Lower leg skin (tissue), 4 donors: ENCODE results near the gene OBSCN. TPM values are rescaled to one million over a fixed set of nuclear protein-coding genes. Genes with fewer than 3 reads are reported as not detected.

ENCODE experiments used
- DNase-seq, 2 donors: peaks; one replicate each; pipeline ENCODE4 v3.0.0-alpha.2; 2019; ENCODE audit warnings: low spot score in 2 of 2
- H3K4me3 ChIP-seq: fragments of 200-600 bp; sonication (generic); 2 replicates; pipeline ENCODE4 v1.5.1; 2017; ENCODE audit warnings: mild to moderate bottlenecking, low read depth; ENCODE audit not compliant: poor library complexity, severe bottlenecking
- CTCF ChIP-seq, 3 donors: fragments of 450-650 bp; IDR thresholded peaks; one replicate each; pipeline ENCODE4 v1.5.1; 2016; ENCODE audit warnings: antibody characterized with exemption in 3 of 3, mild to moderate bottlenecking in 3 of 3, moderate library complexity in 2 of 3
- POLR2A ChIP-seq, 2 donors: fragments of 450-650 bp; IDR thresholded peaks; one replicate each; pipeline ENCODE4 v1.6.1; 2016 to 2017; ENCODE audit warnings: antibody characterized with exemption in 2 of 2, mild to moderate bottlenecking in 1 of 2, moderate library complexity in 1 of 2
- WGBS, 2 donors: methylation state at CpG; one replicate each; pipeline ENCODE4 v1.1.5; 2018; 5-methylcytosine and 5-hydroxymethylcytosine counted together
- intact Hi-C: fragments of 100-400 bp; cut with DNase I; formaldehyde crosslinking; loops from one replicate; pipeline ENCODE4 v1.15.0; 2023; ENCODE audit warnings: low total_unique reads
- total RNA-seq, 4 donors: library from RNA; depleted of rRNA; stranded (reverse); fragments of >200 nt; gene quantifications; one replicate each; pipeline ENCODE4 v1.1.0, GENCODE V29; 2016

The OBSCN gene
- total RNA-seq, 4 donors from 2014 or later, result 7.4 to 39.2 (median 18.5) TPM

DNA sequence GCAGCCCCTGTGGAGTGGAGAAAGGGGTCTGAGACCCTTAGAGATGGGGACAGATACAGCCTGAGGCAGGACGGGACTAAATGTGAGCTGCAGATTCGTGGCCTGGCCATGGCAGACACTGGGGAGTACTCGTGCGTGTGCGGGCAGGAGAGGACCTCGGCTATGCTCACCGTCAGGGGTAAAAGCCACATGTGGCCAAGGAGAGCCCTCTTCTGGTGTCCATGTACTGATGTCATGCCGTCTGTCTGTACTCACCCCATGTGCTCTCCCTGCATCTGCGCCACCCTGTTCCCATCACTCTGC is 84.7 kb downstream of the OBSCN start:
- H3K4me3 ChIP-seq, result no peak overlapping the region
- intact Hi-C loops, result no loop called here
- WGBS, 2 donors, result 78 to 84% methylated on average over 9 of the region's 9 CpGs
- DNase-seq, result no peak
- TF ChIP-seq POLR2A (IDR thresholded peaks at IDR 0.05), result no peak
- no peak for TF ChIP-seq CTCF (IDR thresholded peaks at IDR 0.05)

DNA sequence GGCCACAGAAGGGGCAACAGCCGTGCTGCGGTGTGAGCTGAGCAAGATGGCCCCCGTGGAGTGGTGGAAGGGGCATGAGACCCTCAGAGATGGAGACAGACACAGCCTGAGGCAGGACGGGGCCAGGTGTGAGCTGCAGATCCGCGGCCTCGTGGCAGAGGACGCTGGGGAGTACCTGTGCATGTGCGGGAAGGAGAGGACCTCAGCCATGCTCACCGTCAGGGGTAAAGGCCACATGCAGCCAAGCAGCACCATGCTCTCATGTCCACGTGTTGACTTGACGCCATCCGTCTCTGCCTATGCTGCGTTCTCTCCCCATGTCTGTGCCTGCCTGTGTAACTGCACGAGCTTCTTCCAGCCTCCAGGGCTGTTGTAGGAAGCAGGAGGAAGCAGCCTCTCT is 85.5 kb downstream of the OBSCN start:
- DNase-seq, result no peak
- intact Hi-C loops, result no loop called here
- H3K4me3 ChIP-seq, result no peak overlapping the region
- WGBS, 2 donors, result 77 to 83% methylated on average over 15 of the region's 15 CpGs
- TF ChIP-seq POLR2A (IDR thresholded peaks at IDR 0.05) (no peak), CTCF (IDR thresholded peaks at IDR 0.05) (no peak)

GRCh38 chr1:228293816-228294500 is 86.1 kb downstream of the OBSCN start:
- no peak for DNase-seq
- intact Hi-C loops, result no loop called here
- 80 to 89% methylated on average over 14 of the region's 14 CpGs for WGBS, 2 donors
- H3K4me3 ChIP-seq, result no peak overlapping the region
- TF ChIP-seq POLR2A (IDR thresholded peaks at IDR 0.05), result no peak
- TF ChIP-seq CTCF (IDR thresholded peaks at IDR 0.05), result no peak

DNA sequence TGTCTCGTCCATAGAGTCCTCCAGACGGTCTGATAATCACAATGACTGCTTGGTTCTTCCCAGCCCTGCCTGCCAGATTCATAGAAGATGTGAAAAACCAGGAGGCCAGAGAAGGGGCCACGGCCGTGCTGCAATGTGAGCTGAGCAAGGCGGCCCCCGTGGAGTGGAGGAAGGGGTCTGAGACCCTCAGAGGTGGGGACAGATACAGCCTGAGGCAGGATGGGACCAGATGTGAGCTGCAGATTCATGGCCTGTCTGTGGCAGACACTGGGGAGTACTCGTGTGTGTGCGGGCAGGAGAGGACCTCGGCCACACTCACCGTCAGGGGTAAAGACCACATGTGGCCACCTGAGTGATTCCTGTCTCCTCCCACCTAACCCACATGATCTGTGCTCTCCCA is 86.9 kb downstream of the OBSCN start:
- intact Hi-C loops, result no loop called here
- TF ChIP-seq CTCF (IDR thresholded peaks at IDR 0.05) (no peak), POLR2A (IDR thresholded peaks at IDR 0.05) (no peak)
- WGBS, 2 donors, result 88 to 93% methylated on average over 10 of the region's 10 CpGs
- no peak for DNase-seq
- H3K4me3 ChIP-seq, result no peak overlapping the region

GRCh38 chr1:228295201-228295600 is 87.4 kb downstream of the OBSCN start:
- H3K4me3 ChIP-seq, result no peak overlapping the region
- DNase-seq, result no peak
- intact Hi-C loops, result no loop called here
- TF ChIP-seq POLR2A (IDR thresholded peaks at IDR 0.05) (no peak), CTCF (IDR thresholded peaks at IDR 0.05) (no peak)
- WGBS, 2 donors, result 93 to 98% methylated on average over 5 of the region's 5 CpGs

GRCh38 chr1:228295981-228296380 is 88.1 kb downstream of the OBSCN start:
- H3K4me3 ChIP-seq, result no peak overlapping the region
- intact Hi-C loops, result no loop called here
- no peak for DNase-seq
- no peak for TF ChIP-seq CTCF (IDR thresholded peaks at IDR 0.05)
- TF ChIP-seq POLR2A (IDR thresholded peaks at IDR 0.05), result no peak
- 51 to 64% methylated on average over 2 of the region's 2 CpGs for WGBS, 2 donors
